Mesothelial cell of epicardium (in vitro differentiated cells): Measurements from ENCODE around the gene UBE2E2. TPM values are rescaled to one million over a fixed set of nuclear protein-coding genes. Genes with fewer than 3 reads are reported as not detected.

Source experiments
- DNase-seq, 2 experiments: peaks; one replicate each; pipeline ENCODE4 v3.0.0; 2021; ENCODE audit warnings: low spot score in 2 of 2; ENCODE audit not compliant: unreplicated experiment in 2 of 2
- H3K27ac Mint-ChIP-seq: 2 replicates; pipeline ENCODE4 v1.8.0; 2021; ENCODE audit warnings: mixed read lengths
- H3K27me3 Mint-ChIP-seq: 2 replicates; pipeline ENCODE4 v1.8.0; 2021; ENCODE audit warnings: low read depth, mixed read lengths
- H3K36me3 Mint-ChIP-seq: 2 replicates; pipeline ENCODE4 v1.8.0; 2021; ENCODE audit warnings: mixed read lengths
- H3K4me1 Mint-ChIP-seq: 2 replicates; pipeline ENCODE4 v1.8.0; 2021; ENCODE audit warnings: mixed read lengths
- H3K4me3 Mint-ChIP-seq: 2 replicates; pipeline ENCODE4 v1.8.0; 2021; ENCODE audit warnings: mild to moderate bottlenecking, moderate library complexity, mixed read lengths
- H3K9me3 Mint-ChIP-seq: 2 replicates; pipeline ENCODE4 v1.8.0; 2021; ENCODE audit warnings: mixed read lengths
- total RNA-seq: library from RNA; stranded (reverse); gene quantifications from 3 replicates; pipeline ENCODE4 v1.2.1, GENCODE V29; 2021
- TF ChIP-seq, protein P1 (sequence below): fragments of 200-600 bp; sonication (generic); IDR thresholded peaks from one replicate; pipeline ENCODE4 v1.5.0; 2021; ENCODE audit warnings: antibody characterized with exemption; ENCODE audit not compliant: unreplicated experiment

The UBE2E2 gene
- total RNA-seq, 1 donor from 2014 or later = 42.3 TPM

DNA sequence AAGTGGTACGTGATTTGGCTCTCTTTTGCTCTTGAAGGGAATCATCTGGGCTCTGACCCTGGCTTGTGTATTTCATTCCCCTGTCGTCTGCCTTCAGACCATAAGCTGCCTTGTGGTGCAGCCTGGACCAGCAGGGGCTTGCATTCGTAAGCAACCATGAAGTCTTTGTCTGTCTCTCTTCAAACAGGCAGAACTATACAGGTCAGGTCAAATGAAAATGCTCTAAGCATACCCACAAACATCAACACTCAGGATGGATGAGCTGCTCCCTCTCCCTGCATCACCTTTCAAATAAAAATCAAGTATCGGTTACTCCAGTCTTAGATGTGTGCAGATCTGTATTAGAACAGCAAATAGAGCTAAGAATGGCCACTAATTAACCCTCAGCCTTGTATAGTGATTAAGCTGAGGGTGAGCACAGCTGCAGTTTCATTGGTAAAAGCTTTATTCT lies 334.0 kb downstream of the UBE2E2 start:
- TF ChIP-seq, protein P1, sequence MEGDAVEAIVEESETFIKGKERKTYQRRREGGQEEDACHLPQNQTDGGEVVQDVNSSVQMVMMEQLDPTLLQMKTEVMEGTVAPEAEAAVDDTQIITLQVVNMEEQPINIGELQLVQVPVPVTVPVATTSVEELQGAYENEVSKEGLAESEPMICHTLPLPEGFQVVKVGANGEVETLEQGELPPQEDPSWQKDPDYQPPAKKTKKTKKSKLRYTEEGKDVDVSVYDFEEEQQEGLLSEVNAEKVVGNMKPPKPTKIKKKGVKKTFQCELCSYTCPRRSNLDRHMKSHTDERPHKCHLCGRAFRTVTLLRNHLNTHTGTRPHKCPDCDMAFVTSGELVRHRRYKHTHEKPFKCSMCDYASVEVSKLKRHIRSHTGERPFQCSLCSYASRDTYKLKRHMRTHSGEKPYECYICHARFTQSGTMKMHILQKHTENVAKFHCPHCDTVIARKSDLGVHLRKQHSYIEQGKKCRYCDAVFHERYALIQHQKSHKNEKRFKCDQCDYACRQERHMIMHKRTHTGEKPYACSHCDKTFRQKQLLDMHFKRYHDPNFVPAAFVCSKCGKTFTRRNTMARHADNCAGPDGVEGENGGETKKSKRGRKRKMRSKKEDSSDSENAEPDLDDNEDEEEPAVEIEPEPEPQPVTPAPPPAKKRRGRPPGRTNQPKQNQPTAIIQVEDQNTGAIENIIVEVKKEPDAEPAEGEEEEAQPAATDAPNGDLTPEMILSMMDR = no peak
- Mint-ChIP-seq H3K27ac (no peak overlapping the region), H3K9me3 (no peaks in the 10 kb centered on the region), H3K4me3 (no peak overlapping the region), H3K27me3 (no peaks in the 10 kb centered on the region), H3K36me3 (no peaks in the 10 kb centered on the region), H3K4me1 (peaks cover 12% of the 10 kb centered on the region)
- no peak for DNase-seq

DNA sequence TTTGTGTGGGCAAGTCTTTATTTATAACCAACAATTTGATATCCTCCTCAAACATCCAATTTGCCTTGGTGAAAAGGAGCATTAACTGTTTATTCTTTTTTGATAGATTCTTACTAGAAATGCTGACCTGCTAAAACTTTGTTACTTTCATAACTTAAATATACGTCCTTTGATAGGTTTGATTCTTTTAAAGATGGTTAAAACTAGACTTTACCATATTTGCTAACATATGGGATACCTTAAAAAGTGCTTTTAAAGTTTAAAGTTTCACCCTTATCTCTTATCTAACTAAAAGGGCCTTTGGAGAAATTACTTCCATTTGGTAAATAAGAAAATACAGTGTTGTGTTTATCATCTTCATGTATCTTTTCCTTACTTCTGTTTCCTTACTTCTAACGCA lies 336.1 kb downstream of the UBE2E2 start:
- H3K27me3 Mint-ChIP-seq = no peaks in the 10 kb centered on the region
- TF ChIP-seq, protein P1 = no peak
- no peak overlapping the region for H3K27ac Mint-ChIP-seq
- H3K36me3 Mint-ChIP-seq = no peaks in the 10 kb centered on the region
- H3K4me1 Mint-ChIP-seq = peaks cover 14% of the 10 kb centered on the region
- no peak overlapping the region for H3K4me3 Mint-ChIP-seq
- DNase-seq = no peak
- no peaks in the 10 kb centered on the region for H3K9me3 Mint-ChIP-seq

DNA sequence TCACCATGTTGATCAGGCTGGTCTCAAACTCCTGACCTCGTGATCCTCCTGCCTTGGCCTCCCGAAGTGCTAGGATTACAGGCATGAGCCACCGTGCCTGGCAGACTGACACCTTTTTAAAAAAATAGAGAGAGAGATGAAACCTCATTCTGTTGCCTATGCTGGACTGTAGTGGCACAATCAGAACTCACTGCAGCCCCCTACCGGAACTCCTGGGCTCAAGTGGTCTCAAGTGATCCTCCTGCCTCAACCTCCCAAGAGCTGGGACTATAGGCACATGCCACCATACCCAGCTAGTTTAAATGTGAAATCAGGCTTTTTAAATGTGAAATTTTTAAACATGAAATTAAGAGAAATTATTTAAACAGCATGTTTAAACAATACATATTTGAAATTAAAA lies 337.5 kb downstream of the UBE2E2 start:
- Mint-ChIP-seq H3K4me3 (no peak overlapping the region), H3K27me3 (no peaks in the 10 kb centered on the region), H3K9me3 (peaks cover 4% of the 10 kb centered on the region), H3K27ac (no peak overlapping the region), H3K4me1 (peaks cover 14% of the 10 kb centered on the region), H3K36me3 (no peaks in the 10 kb centered on the region)
- no peak for DNase-seq
- TF ChIP-seq, protein P1 = no peak

DNA sequence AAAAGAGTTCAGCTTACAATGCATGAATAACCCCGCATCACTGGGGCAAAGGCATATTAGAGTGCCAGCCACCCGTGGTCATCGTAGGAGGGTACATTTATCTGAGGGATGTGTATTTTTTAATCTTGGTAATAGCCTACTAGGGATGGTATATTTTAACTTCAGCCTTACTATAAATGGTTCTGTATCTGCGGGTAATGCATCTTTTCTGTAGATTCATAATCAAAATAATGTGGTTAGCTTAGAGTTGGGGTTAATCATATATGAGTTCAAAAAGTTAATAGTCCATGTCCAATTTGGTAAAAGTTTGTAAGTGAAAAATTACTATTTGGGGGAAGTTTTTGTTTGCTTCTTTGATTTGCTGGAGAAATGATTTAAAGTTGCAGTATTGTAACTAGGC lies 339.0 kb downstream of the UBE2E2 start:
- no peak for DNase-seq
- H3K4me3 Mint-ChIP-seq = no peak overlapping the region
- TF ChIP-seq, protein P1 = no peak
- peaks cover 6% of the 10 kb centered on the region for H3K9me3 Mint-ChIP-seq
- no peaks in the 10 kb centered on the region for H3K27me3 Mint-ChIP-seq
- no peak overlapping the region for H3K27ac Mint-ChIP-seq
- no peaks in the 10 kb centered on the region for H3K36me3 Mint-ChIP-seq
- H3K4me1 Mint-ChIP-seq = peaks cover 13% of the 10 kb centered on the region

DNA sequence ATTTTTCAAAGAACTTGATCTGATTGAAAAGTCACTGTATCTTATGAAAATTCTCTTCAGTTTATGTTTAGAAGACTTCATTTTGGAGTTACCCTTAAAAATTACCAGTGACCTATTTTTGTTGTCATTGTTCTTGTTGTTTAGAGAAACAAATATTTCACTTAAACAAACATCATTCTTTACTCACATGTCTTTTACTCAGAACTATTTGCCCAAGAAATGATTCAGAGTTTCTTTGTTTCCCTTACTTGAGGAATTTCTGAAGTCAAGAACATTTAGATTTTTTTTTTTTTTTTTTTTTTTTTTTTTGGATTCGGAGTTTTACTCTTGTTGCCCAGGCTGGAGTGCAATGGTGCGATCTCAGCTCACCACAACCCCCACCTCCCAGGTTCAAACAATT lies 343.1 kb downstream of the UBE2E2 start:
- Mint-ChIP-seq H3K9me3 (peaks cover 6% of the 10 kb centered on the region), H3K27me3 (no peaks in the 10 kb centered on the region), H3K36me3 (no peaks in the 10 kb centered on the region), H3K4me1 (peaks cover 7% of the 10 kb centered on the region), H3K27ac (no peak overlapping the region), H3K4me3 (no peak overlapping the region)
- TF ChIP-seq, protein P1 = no peak
- DNase-seq = no peak
